ENCODE measurements around the gene LRRTM4. TPM values are rescaled to one million over a fixed set of nuclear protein-coding genes. Genes with fewer than 3 reads are reported as not detected.

The LRRTM4 gene
- polyA plus RNA-seq, 2 of the 4 experiments (the other 2 are of a cell fraction) = 0.03 TPM; not detected in 1

- Histone ChIP-seq H3K4me3 (no peak overlapping the region), H3K9me3 (peaks cover 13% of the 10 kb centered on the region; the same call in 2 of the 3 replicates), H3K27ac (no peak overlapping the region), H3K4me1 (no peaks in the 10 kb centered on the region), H3K4me2 (no peak overlapping the region)
- CTCF ChIA-PET = no interaction called here
- ATAC-seq = no peak
- POLR2A ChIA-PET = no interaction called here
- WGBS (ENCODE audit: missing lambda C conversion rate) = under 1% methylated on average over 5 of the region's 5 CpGs
- FAIRE-seq = no peak
- TF ChIP-seq GATA3 (IDR thresholded peaks at IDR 0.05; ENCODE audit: borderline replicate concordance) (no peak), JUNB (IDR thresholded peaks at IDR 0.05) (no peak), EP300 (IDR thresholded peaks at IDR 0.05) (no peak), SMC3 (IDR thresholded peaks at IDR 0.05) (no peak), HOXB13 (CRISPR knock-in tag; IDR thresholded peaks at IDR 0.05; ENCODE audit: low read depth) (no peak), POLR2A (IDR thresholded peaks at IDR 0.05; ENCODE audit: low read length) (no peak), HMGXB4 (CRISPR knock-in tag; IDR thresholded peaks at IDR 0.05; ENCODE audit: borderline replicate concordance) (no peak)
- no peak for DNase-seq (ENCODE audit: low read depth in 1 of 2, low spot score in 1 of 2)
These were observed 193.8 kb downstream of the LRRTM4 start for GRCh38 chr2:77328134-77328931.

GRCh38 chr2:77325395-77325794, 196.8 kb downstream of the LRRTM4 start:
- ATAC-seq = no peak
- CTCF ChIA-PET = no interaction called here
- DNase-seq (ENCODE audit: low read depth in 1 of 2, low spot score in 1 of 2) = no peak

GRCh38 chr2:77322431-77322830, 199.7 kb downstream of the LRRTM4 start:
- ChIA-PET CTCF (no interaction called here), POLR2A (no interaction called here)
- TF ChIP-seq FOXS1 (CRISPR knock-in tag; IDR thresholded peaks at IDR 0.05) = no peak
- TF ChIP-seq ZFP36 (IDR thresholded peaks at IDR 0.05; ENCODE audit: borderline replicate concordance, partially characterized antibody) = no peak
- no peak for TF ChIP-seq USF2 (IDR thresholded peaks at IDR 0.05)
- no peak for TF ChIP-seq MAX (IDR thresholded peaks at IDR 0.05)
- no peak for TF ChIP-seq FOSL2 (IDR thresholded peaks at IDR 0.05)
- no peak for TF ChIP-seq FOSL2 (CRISPR knock-in tag; IDR thresholded peaks at IDR 0.05)
- TF ChIP-seq ZC3H11A (IDR thresholded peaks at IDR 0.05) = no peak
- TF ChIP-seq SMC3 (IDR thresholded peaks at IDR 0.05) = no peak
- no peak for TF ChIP-seq ZNF302 (CRISPR knock-in tag; IDR thresholded peaks at IDR 0.05)
- no peak for TF ChIP-seq RNF2 (IDR thresholded peaks at IDR 0.05; ENCODE audit: borderline replicate concordance, low read depth)
- TF ChIP-seq HOXA7 (CRISPR knock-in tag; IDR thresholded peaks at IDR 0.05) = no peak
- TF ChIP-seq HOXB5 (CRISPR knock-in tag; IDR thresholded peaks at IDR 0.05) = no peak
- no peak for TF ChIP-seq EHMT2 (IDR thresholded peaks at IDR 0.05; ENCODE audit: low read depth)
- TF ChIP-seq TP53 (CRISPR knock-in tag; IDR thresholded peaks at IDR 0.05) = no peak
- no peak for TF ChIP-seq CEBPB (IDR thresholded peaks at IDR 0.05)
- no peak for TF ChIP-seq PHF8 (IDR thresholded peaks at IDR 0.05; ENCODE audit: borderline replicate concordance, low read depth)
- no peak for TF ChIP-seq REST (IDR thresholded peaks at IDR 0.05)
- Histone ChIP-seq H3K27ac (no peak overlapping the region), H3K4me3 (no peak overlapping the region), H3K9me3 (peaks cover 10% of the 10 kb centered on the region; the same call in 1 of the 3 replicates), H3K4me2 (no peak overlapping the region), H3K4me1 (no peaks in the 10 kb centered on the region)
- no peak for FAIRE-seq
- ATAC-seq = no peak
- 43% methylated on average over 3 of the region's 3 CpGs for WGBS (ENCODE audit: missing lambda C conversion rate)
- DNase-seq (ENCODE audit: low read depth in 1 of 2, low spot score in 1 of 2) = no peak

More at GRCh38 chr2:77325395-77325794, 196.8 kb downstream of the LRRTM4 start:
- WGBS (ENCODE audit: missing lambda C conversion rate) = 5% methylated on average over 3 of the region's 3 CpGs
- no peaks in the 10 kb centered on the region for H3K4me1 ChIP-seq
- no peak overlapping the region for H3K4me3 ChIP-seq
- POLR2A ChIA-PET = no interaction called here
- FAIRE-seq = no peak
- no peak overlapping the region for H3K27ac ChIP-seq
- H3K9me3 ChIP-seq = peaks cover 8% of the 10 kb centered on the region; the same call in 1 of the 3 replicates
- no peak for TF ChIP-seq FOXS1 (CRISPR knock-in tag; IDR thresholded peaks at IDR 0.05)
- no peak for TF ChIP-seq NFE2L2 (conservative IDR thresholded peaks at IDR 0.05; ENCODE audit: low read length)
- H3K4me2 ChIP-seq = no peak overlapping the region
